Trophoblast cell (in vitro differentiated cells and primary cell): ENCODE measurements around the gene PARD3B.

Experiments
- DNase-seq, 2 donors: peaks; one replicate each; pipeline ENCODE4 v3.0.0-alpha.2; 2016
- H2AFZ ChIP-seq: 2 replicates; pipeline ENCODE4 v1.6.1; 2013; ENCODE audit warnings: low read length, moderate library complexity, mild to moderate bottlenecking; ENCODE audit not compliant: insufficient read depth, poor library complexity
- H2AK5ac ChIP-seq: 2 replicates; pipeline ENCODE4 v1.6.1; 2013; ENCODE audit warnings: mild to moderate bottlenecking, low read length
- H2BK120ac ChIP-seq: 2 replicates; pipeline ENCODE4 v1.6.1; 2013; ENCODE audit warnings: low read length, mild to moderate bottlenecking, moderate library complexity; ENCODE audit not compliant: insufficient read depth, poor library complexity
- H2BK12ac ChIP-seq: 2 replicates; pipeline ENCODE4 v1.6.1; 2013; ENCODE audit warnings: mild to moderate bottlenecking, low read length, moderate library complexity
- H2BK5ac ChIP-seq: 2 replicates; pipeline ENCODE4 v1.6.1; 2013; ENCODE audit warnings: low read length, low read depth, moderate library complexity, mild to moderate bottlenecking; ENCODE audit not compliant: poor library complexity
- H3K14ac ChIP-seq: 2 replicates; pipeline ENCODE4 v1.6.1; 2013; ENCODE audit warnings: mild to moderate bottlenecking, low read length
- H3K18ac ChIP-seq: 2 replicates; pipeline ENCODE4 v1.6.1; 2013; ENCODE audit warnings: mild to moderate bottlenecking, low read length
- H3K23ac ChIP-seq: 2 replicates; pipeline ENCODE4 v1.6.1; 2013; ENCODE audit warnings: low read length
- H3K27ac ChIP-seq: 2 replicates; pipeline ENCODE4 v1.5.1; 2013; ENCODE audit warnings: low read depth, mild to moderate bottlenecking, inconsistent platforms, low read length, moderate library complexity
- H3K27me3 ChIP-seq: 2 replicates; pipeline ENCODE4 v1.6.1; 2013; ENCODE audit warnings: inconsistent platforms, mild to moderate bottlenecking, low read length, moderate library complexity; ENCODE audit not compliant: insufficient read depth
- H3K36me3 ChIP-seq, 2 experiments: 1 replicate in 1 of 2; 2 replicates in 1 of 2; pipeline ENCODE4 v1.6.1; 2013; ENCODE audit warnings: low read length in 2 of 2, mild to moderate bottlenecking in 2 of 2, moderate library complexity in 1 of 2; ENCODE audit not compliant: insufficient read depth in 2 of 2, control insufficient read depth in 1 of 2
- H3K4ac ChIP-seq: 2 replicates; pipeline ENCODE4 v1.6.1; 2013; ENCODE audit warnings: low read depth, mild to moderate bottlenecking, low read length, moderate library complexity
- H3K4me1 ChIP-seq, 2 experiments: 1 replicate in 1 of 2; 2 replicates in 1 of 2; pipeline ENCODE4 v1.6.1; 2013; ENCODE audit warnings: low read length in 2 of 2, mild to moderate bottlenecking in 2 of 2, moderate library complexity in 1 of 2; ENCODE audit not compliant: insufficient read depth in 2 of 2, control insufficient read depth in 1 of 2
- H3K4me2 ChIP-seq: 2 replicates; pipeline ENCODE4 v1.6.1; 2013; ENCODE audit warnings: inconsistent platforms, mild to moderate bottlenecking, low read length, moderate library complexity
- H3K4me3 ChIP-seq: 2 replicates; pipeline ENCODE4 v1.5.1; 2013; ENCODE audit warnings: mild to moderate bottlenecking, low read depth, low read length, inconsistent platforms
- H3K79me1 ChIP-seq: one replicate; pipeline ENCODE4 v1.6.1; 2013; ENCODE audit warnings: low read length
- H3K79me2 ChIP-seq: 2 replicates; pipeline ENCODE4 v1.6.1; 2013; ENCODE audit warnings: low read length, mild to moderate bottlenecking; ENCODE audit not compliant: control insufficient read depth, insufficient read depth, poor library complexity
- H3K9ac ChIP-seq: 2 replicates; pipeline ENCODE4 v1.6.1; 2013; ENCODE audit warnings: mild to moderate bottlenecking, low read length
- H3K9me3 ChIP-seq: 2 replicates; pipeline ENCODE4 v1.6.1; 2013; ENCODE audit warnings: low read depth, mild to moderate bottlenecking, control low read depth, inconsistent platforms, low read length; ENCODE audit not compliant: insufficient read depth
- H4K12ac ChIP-seq: 2 replicates; pipeline ENCODE4 v1.6.1; 2013; ENCODE audit warnings: low read depth, mild to moderate bottlenecking, low read length, moderate library complexity
- H4K8ac ChIP-seq: 2 replicates; pipeline ENCODE4 v1.6.1; 2013; ENCODE audit warnings: low read depth, mild to moderate bottlenecking, low read length, moderate library complexity
- H4K91ac ChIP-seq: one replicate; pipeline ENCODE4 v1.6.1; 2013; ENCODE audit warnings: low read depth, mild to moderate bottlenecking, low read length, moderate library complexity
- WGBS: extraction: QIAGEN DNeasy Blood & Tissue Kit; methylation state at CpG from one replicate; pipeline ENCODE4 v1.1.7; 2013; ENCODE audit warnings: missing lambda C conversion rate; ENCODE audit not compliant: insufficient read length, insufficient coverage; ENCODE audit errors: extremely low coverage; 5-methylcytosine and 5-hydroxymethylcytosine counted together

PARD3B gene

GRCh38 chr2:205658068-205658467, 1112.8 kb downstream of the PARD3B start:
- DNase-seq, result no peak
- Histone ChIP-seq H2BK5ac (no peak overlapping the region), H3K4me1 (peaks cover 6% of the 10 kb centered on the region in 2 experiments), H2AFZ (no peak overlapping the region), H3K79me1 (no peaks in the 10 kb centered on the region), H3K4me3 (no peak overlapping the region), H3K9ac (no peak overlapping the region), H3K79me2 (no peaks in the 10 kb centered on the region), H3K4ac (no peak overlapping the region), H3K18ac (no peak overlapping the region), H2BK120ac (no peak overlapping the region), H3K27ac (no peak overlapping the region), H2AK5ac (no peak overlapping the region), H3K36me3 (no peaks in the 10 kb centered on the region), H3K23ac (no peak overlapping the region), H4K12ac (no peak overlapping the region), H3K9me3 (peaks cover 2% of the 10 kb centered on the region), H4K8ac (no peak overlapping the region), H3K27me3 (no peaks in the 10 kb centered on the region), H2BK12ac (no peak overlapping the region), H3K4me2 (no peak overlapping the region), H3K14ac (no peak overlapping the region), H4K91ac (no peak overlapping the region)
- WGBS, result no CpG with 5 or more reads among the region's 2 CpGs

DNA sequence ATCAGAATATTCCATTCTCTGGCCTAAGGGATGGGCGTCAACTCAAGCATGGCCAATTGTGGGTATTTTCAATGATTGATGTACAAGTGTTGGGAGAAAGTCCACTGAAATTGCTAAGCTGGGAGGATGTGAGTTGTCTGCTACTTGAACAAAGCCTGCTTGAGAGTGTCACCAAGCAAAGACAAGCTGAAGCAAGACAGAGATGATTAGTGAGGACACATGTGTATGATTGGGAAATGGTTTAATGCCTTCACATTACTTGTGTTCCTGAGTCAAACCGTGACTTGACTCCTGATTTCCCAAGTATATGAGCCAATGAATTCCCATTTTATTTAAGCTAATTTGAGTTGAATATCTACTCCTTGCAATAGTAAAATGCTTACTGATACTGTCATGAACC, 1113.3 kb downstream of the PARD3B start:
- Histone ChIP-seq H3K79me2 (no peaks in the 10 kb centered on the region), H2AFZ (no peak overlapping the region), H3K27ac (no peak overlapping the region), H2AK5ac (no peak overlapping the region), H3K23ac (no peak overlapping the region), H4K91ac (no peak overlapping the region), H4K12ac (no peak overlapping the region), H3K79me1 (no peaks in the 10 kb centered on the region), H3K9ac (no peak overlapping the region), H3K9me3 (peaks cover 2% of the 10 kb centered on the region), H2BK120ac (no peak overlapping the region), H3K18ac (no peak overlapping the region), H3K4ac (no peak overlapping the region), H2BK12ac (no peak overlapping the region), H3K27me3 (no peaks in the 10 kb centered on the region), H2BK5ac (no peak overlapping the region), H3K14ac (no peak overlapping the region), H3K4me3 (no peak overlapping the region), H3K4me1 (peaks cover 6% of the 10 kb centered on the region in 2 experiments), H4K8ac (no peak overlapping the region), H3K4me2 (no peak overlapping the region), H3K36me3 (no peaks in the 10 kb centered on the region)
- no peak for DNase-seq
- WGBS, result no CpG with 5 or more reads among the region's 2 CpGs

GRCh38 chr2:205659922-205660321, 1114.6 kb downstream of the PARD3B start:
- H3K9ac ChIP-seq, result no peak overlapping the region
- H3K79me2 ChIP-seq, result no peaks in the 10 kb centered on the region
- H3K23ac ChIP-seq, result no peak overlapping the region
- H3K4ac ChIP-seq, result no peak overlapping the region
- no peaks in the 10 kb centered on the region for H3K27me3 ChIP-seq
- H3K9me3 ChIP-seq, result peaks cover 2% of the 10 kb centered on the region
- no peak overlapping the region for H3K18ac ChIP-seq
- no peaks in the 10 kb centered on the region for H3K79me1 ChIP-seq
- no peak overlapping the region for H2AK5ac ChIP-seq
- no peak overlapping the region for H3K27ac ChIP-seq
- no peak overlapping the region for H4K12ac ChIP-seq
- no peak overlapping the region for H2AFZ ChIP-seq
- no peak overlapping the region for H2BK5ac ChIP-seq
- H2BK120ac ChIP-seq, result no peak overlapping the region
- H3K36me3 ChIP-seq, result no peaks in the 10 kb centered on the region
- no peak overlapping the region for H4K91ac ChIP-seq
- no peak overlapping the region for H4K8ac ChIP-seq
- no peak overlapping the region for H3K4me2 ChIP-seq
- WGBS, result no CpG with 5 or more reads among the region's 8 CpGs
- H2BK12ac ChIP-seq, result no peak overlapping the region
- peaks cover 6% of the 10 kb centered on the region in 2 experiments for H3K4me1 ChIP-seq
- H3K14ac ChIP-seq, result no peak overlapping the region
- DNase-seq, result no peak
- no peak overlapping the region for H3K4me3 ChIP-seq

GRCh38 chr2:205660521-205661124, 1115.3 kb downstream of the PARD3B start:
- no peak overlapping the region for H3K4ac ChIP-seq
- H3K4me1 ChIP-seq, result peaks cover 11 to 12% of the 10 kb centered on the region in 2 experiments
- WGBS, result no CpG with 5 or more reads among the region's 8 CpGs
- no peak overlapping the region for H3K4me3 ChIP-seq
- no peak overlapping the region for H3K4me2 ChIP-seq
- H2BK120ac ChIP-seq, result no peak overlapping the region
- no peak overlapping the region for H3K23ac ChIP-seq
- H2BK12ac ChIP-seq, result peak overlapping the region; percentile 23
- no peak overlapping the region for H3K9ac ChIP-seq
- no peak overlapping the region for H4K12ac ChIP-seq
- H3K27ac ChIP-seq, result no peak overlapping the region
- no peak overlapping the region for H2AK5ac ChIP-seq
- H3K18ac ChIP-seq, result no peak overlapping the region
- DNase-seq, result no peak
- no peak overlapping the region for H4K91ac ChIP-seq
- no peaks in the 10 kb centered on the region for H3K36me3 ChIP-seq
- H3K27me3 ChIP-seq, result no peaks in the 10 kb centered on the region
- no peak overlapping the region for H3K14ac ChIP-seq
- no peaks in the 10 kb centered on the region for H3K79me2 ChIP-seq
- peaks cover 6% of the 10 kb centered on the region for H3K79me1 ChIP-seq
- peaks cover 2% of the 10 kb centered on the region for H3K9me3 ChIP-seq
- no peak overlapping the region for H2AFZ ChIP-seq
- no peak overlapping the region for H2BK5ac ChIP-seq
- H4K8ac ChIP-seq, result no peak overlapping the region
